ENCODE results near the gene EIF4G3. TPM values are rescaled to one million over a fixed set of nuclear protein-coding genes. Genes with fewer than 3 reads are reported as not detected.
"Not testable (repeated sequence)": the region's sequence is repeated elsewhere in the genome, so short reads cannot be mapped to it uniquely, and the experiment has no call there.

The EIF4G3 gene
- total RNA-seq, 1 experiment from 2014 or later = 72.0 TPM

- H3K9me3 ChIP-seq (ENCODE audit: control insufficient read depth, low read depth, low read length) = no peaks in the 10 kb centered on the region
- no peaks in the 10 kb centered on the region for H4K20me1 ChIP-seq (ENCODE audit: control insufficient read depth, insufficient read depth, insufficient read length)
- no peak overlapping the region for H3K27ac ChIP-seq (ENCODE audit: insufficient read length, low read depth, low read length)
- H3K56ac ChIP-seq (ENCODE audit: insufficient read length, low read depth, low read length) = no peak overlapping the region
- H2BK5ac ChIP-seq (ENCODE audit: insufficient read length, low read length) = no peak overlapping the region
- H2AFZ ChIP-seq (ENCODE audit: low read length) = no peak overlapping the region
- H3K14ac ChIP-seq (ENCODE audit: insufficient read depth, low read length) = no peak overlapping the region
- no peak overlapping the region for H4K8ac ChIP-seq (replicated peaks; ENCODE audit: insufficient read length, low read depth, low read length)
- peak overlapping the region; percentile 73 to 84 for H3K4me3 Mint-ChIP-seq
- peaks cover 23% of the 10 kb centered on the region for H3K27me3 Mint-ChIP-seq (ENCODE audit: low read depth)
- TF ChIP-seq CTCF (conservative IDR thresholded peaks at IDR 0.05) = no peak
- H2BK15ac ChIP-seq (ENCODE audit: low read depth, low read length) = no peak overlapping the region
- no peak overlapping the region for H2BK20ac ChIP-seq (ENCODE audit: low read depth, low read length, poor library complexity, severe bottlenecking)
- peaks cover 17 to 18% of the 10 kb centered on the region in 2 experiments for H3K4me1 Mint-ChIP-seq
- no peak overlapping the region for H3K27ac Mint-ChIP-seq
- WGBS (ENCODE audit: extremely low coverage, insufficient read length, low lambda C conversion rate) = no CpG with 5 or more reads among the region's 2 CpGs
- no peak overlapping the region for H4K5ac ChIP-seq (ENCODE audit: insufficient read length, low read depth, low read length)
- no peak overlapping the region for H2AK5ac ChIP-seq (ENCODE audit: insufficient read length, low read length)
- no peaks in the 10 kb centered on the region for H3K9me3 Mint-ChIP-seq
- no peak overlapping the region for H3K23ac ChIP-seq (ENCODE audit: insufficient read length, low read depth, low read length)
- H3K18ac ChIP-seq (ENCODE audit: insufficient read length, low read depth, low read length) = no peak overlapping the region
- H3K9ac ChIP-seq (ENCODE audit: extremely low read depth, insufficient read length, low read length) = no peak overlapping the region
- peaks cover 23% of the 10 kb centered on the region; the same call in 1 of the 2 replicates for H3K79me2 ChIP-seq (ENCODE audit: insufficient read depth, low read length)
- no peak overlapping the region for H3T11ph ChIP-seq (ENCODE audit: low read length)
- H3K4me2 ChIP-seq (ENCODE audit: insufficient read depth, insufficient read length, low read length) = peak overlapping the region; percentile 95
- H4K91ac ChIP-seq (ENCODE audit: insufficient read length, low read depth, low read length) = no peak overlapping the region
- no peak overlapping the region for H2BK120ac ChIP-seq (ENCODE audit: low read depth, low read length, poor library complexity, severe bottlenecking)
- H2BK12ac ChIP-seq (ENCODE audit: insufficient read length, low read depth, low read length) = no peak overlapping the region
- peaks cover 13 to 24% (median 18%) of the 10 kb centered on the region in 3 experiments; a peak in 6 of 7 replicates for H3K36me3 Mint-ChIP-seq (ENCODE audit: insufficient read depth in 1 of 3, low read depth in 3 of 3)
- H3K79me1 ChIP-seq (ENCODE audit: insufficient read depth, low read depth, low read length, poor library complexity, severe bottlenecking) = no peaks in the 10 kb centered on the region
- no peaks in the 10 kb centered on the region for H3K27me3 ChIP-seq (ENCODE audit: insufficient read depth, low read length)
- no peaks in the 10 kb centered on the region; the same call in 1 of the 2 replicates for H3K4me1 ChIP-seq (ENCODE audit: insufficient read depth, low read length)
- DNase-seq = no peak
- peaks cover 10% of the 10 kb centered on the region for H3K23me2 ChIP-seq (ENCODE audit: insufficient read length, low read depth, low read length, poor library complexity, severe bottlenecking)
- no peak overlapping the region for H3K4ac ChIP-seq (ENCODE audit: low read depth, low read length)
Observed at GRCh38 chr1:21174230-21174629, 2.5 kb downstream of the EIF4G3 start.

DNA sequence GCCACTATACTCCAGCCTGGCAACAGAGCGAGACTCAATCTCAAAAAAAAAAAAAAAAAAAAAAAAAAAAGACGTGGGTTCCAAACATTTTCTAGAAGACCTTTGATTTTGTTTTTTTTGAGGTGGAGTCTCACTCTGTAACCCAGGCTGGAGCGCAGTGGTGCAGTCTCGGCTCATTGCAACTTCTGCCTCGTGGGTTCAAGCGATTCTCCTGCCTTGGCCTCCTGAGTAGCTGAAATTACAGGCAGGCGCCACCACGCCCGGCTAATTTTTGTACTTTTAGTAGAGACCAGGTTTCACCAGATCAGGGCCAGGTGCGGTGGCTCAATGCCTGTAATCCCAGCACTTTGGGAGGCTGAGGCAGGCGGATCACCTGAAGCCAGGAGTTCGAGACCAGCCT lies 3.6 kb downstream of the EIF4G3 start:
- not testable (repeated sequence) for H3K18ac ChIP-seq (ENCODE audit: insufficient read length, low read depth, low read length); H2BK12ac ChIP-seq (ENCODE audit: insufficient read length, low read depth, low read length); H4K8ac ChIP-seq (replicated peaks; ENCODE audit: insufficient read length, low read depth, low read length); H3K27ac Mint-ChIP-seq; H2BK15ac ChIP-seq (ENCODE audit: low read depth, low read length); H4K91ac ChIP-seq (ENCODE audit: insufficient read length, low read depth, low read length); H3K9me3 ChIP-seq (ENCODE audit: control insufficient read depth, low read depth, low read length); H3K9ac ChIP-seq (ENCODE audit: extremely low read depth, insufficient read length, low read length); H4K20me1 ChIP-seq (ENCODE audit: control insufficient read depth, insufficient read depth, insufficient read length); H2BK20ac ChIP-seq (ENCODE audit: low read depth, low read length, poor library complexity, severe bottlenecking); H2BK5ac ChIP-seq (ENCODE audit: insufficient read length, low read length); DNase-seq; H3K79me1 ChIP-seq (ENCODE audit: insufficient read depth, low read depth, low read length, poor library complexity, severe bottlenecking); H3K56ac ChIP-seq (ENCODE audit: insufficient read length, low read depth, low read length); H2BK120ac ChIP-seq (ENCODE audit: low read depth, low read length, poor library complexity, severe bottlenecking); H3K4me1 ChIP-seq (ENCODE audit: insufficient read depth, low read length); H3K9me3 Mint-ChIP-seq; H3T11ph ChIP-seq (ENCODE audit: low read length); H4K5ac ChIP-seq (ENCODE audit: insufficient read length, low read depth, low read length); H3K27me3 ChIP-seq (ENCODE audit: insufficient read depth, low read length); H2AFZ ChIP-seq (ENCODE audit: low read length); H3K4me2 ChIP-seq (ENCODE audit: insufficient read depth, insufficient read length, low read length); H3K23ac ChIP-seq (ENCODE audit: insufficient read length, low read depth, low read length); H3K4ac ChIP-seq (ENCODE audit: low read depth, low read length); H3K4me3 Mint-ChIP-seq; H3K27ac ChIP-seq (ENCODE audit: insufficient read length, low read depth, low read length); H3K14ac ChIP-seq (ENCODE audit: insufficient read depth, low read length); H3K23me2 ChIP-seq (ENCODE audit: insufficient read length, low read depth, low read length, poor library complexity, severe bottlenecking); H2AK5ac ChIP-seq (ENCODE audit: insufficient read length, low read length)
- Mint-ChIP-seq H3K4me1 (peaks cover 17 to 18% of the 10 kb centered on the region in 2 experiments), H3K27me3 (ENCODE audit: low read depth) (peaks cover 12% of the 10 kb centered on the region), H3K36me3 (ENCODE audit: insufficient read depth in 1 of 3, low read depth in 3 of 3) (peaks cover 17 to 32% (median 25%) of the 10 kb centered on the region in 3 experiments; a peak in 6 of 7 replicates)
- H3K79me2 ChIP-seq (ENCODE audit: insufficient read depth, low read length) = peaks cover 23% of the 10 kb centered on the region; the same call in 1 of the 2 replicates
- WGBS (ENCODE audit: extremely low coverage, insufficient read length, low lambda C conversion rate) = no CpG with 5 or more reads among the region's 12 CpGs
